Stimulated activated CD4-positive, alpha-beta T cell treated with anti-CD3 and anti-CD28 coated beads, Interleukin-4, amount 100 ng/mL, for 24 hours (primary cell): ENCODE results near the gene PROM1.

Source experiments
- DNase-seq: peaks from one replicate; pipeline ENCODE4 v3.0.0-alpha.2; 2020

PROM1 gene

GRCh38 chr4:15982842-15983524, 100.8 kb downstream of the PROM1 start:
- DNase-seq, result no peak

- DNase-seq, result no peak
Observed at GRCh38 chr4:15976456-15977447, 107.1 kb downstream of the PROM1 start.

- DNase-seq, result no peak
Observed at GRCh38 chr4:15971068-15971801, 112.6 kb downstream of the PROM1 start.

- DNase-seq, result no peak
Observed at GRCh38 chr4:15968551-15969300, 115.1 kb downstream of the PROM1 start.

- no peak for DNase-seq
Observed at GRCh38 chr4:15965325-15965724, 118.5 kb downstream of the PROM1 start.

GRCh38 chr4:15964159-15964558, 119.7 kb downstream of the PROM1 start:
- no peak for DNase-seq

GRCh38 chr4:15963576-15963975, 120.2 kb downstream of the PROM1 start:
- DNase-seq, result peak; percentile 33

GRCh38 chr4:15963001-15963451, 120.8 kb downstream of the PROM1 start, which contains the start of gene FGFBP2:
TSS of gene FGFBP2 (minus strand) at chr4:15963175. CDS start at chr4:15963129, 46 bp downstream.
- peak; percentile 54 for DNase-seq

GRCh38 chr4:15961781-15962510, 121.9 kb downstream of the PROM1 start:
- DNase-seq, result no peak

- DNase-seq, result no peak
Observed at GRCh38 chr4:15958562-15958961, 125.3 kb downstream of the PROM1 start.

- peak; percentile 87 for DNase-seq
Observed at GRCh38 chr4:15956179-15956850, 127.5 kb downstream of the PROM1 start.

- no peak for DNase-seq
Observed at GRCh38 chr4:15955670-15956069, 128.2 kb downstream of the PROM1 start.

GRCh38 chr4:15953625-15954024, 130.2 kb downstream of the PROM1 start:
- DNase-seq, result no peak

GRCh38 chr4:15951781-15952180, 132.0 kb downstream of the PROM1 start:
- no peak for DNase-seq

GRCh38 chr4:15948826-15949225, 135.0 kb downstream of the PROM1 start:
- DNase-seq, result no peak

- no peak for DNase-seq
Observed at GRCh38 chr4:15947684-15948083, 136.1 kb downstream of the PROM1 start.

GRCh38 chr4:15945516-15945915, 138.3 kb downstream of the PROM1 start:
- DNase-seq, result no peak

GRCh38 chr4:15944895-15945294, 138.9 kb downstream of the PROM1 start:
- no peak for DNase-seq

- DNase-seq, result no peak
Observed at GRCh38 chr4:15942283-15942682, 141.5 kb downstream of the PROM1 start.

- DNase-seq, result no peak
Observed at GRCh38 chr4:15938640-15939039, 145.2 kb downstream of the PROM1 start, which contains the start of gene FGFBP1. TSS of gene FGFBP1 (minus strand) at chr4:15938740. CDS start at chr4:15936632, 2,108 bp downstream.

- DNase-seq, result no peak
Observed at GRCh38 chr4:15938182-15938581, 145.6 kb downstream of the PROM1 start.
